ENCODE measurements around the gene KCNQ4. TPM values are rescaled to one million over a fixed set of nuclear protein-coding genes. Genes with fewer than 3 reads are reported as not detected.

Gene KCNQ4
- total and polyA plus RNA-seq, 2 donors (not counting 1 experiment from before 2014, with no cell fraction given): 0.16 to 0.20 TPM

GRCh38 chr1:40836283-40836682, 52.7 kb downstream of the KCNQ4 start:
- TF ChIP-seq CTCF (IDR thresholded peaks at IDR 0.05) (no peak), EZH2 (IDR thresholded peaks at IDR 0.05; ENCODE audit: borderline replicate concordance, insufficient read depth, low read depth, low read length, poor library complexity, severe bottlenecking) (no peak)
- no peak overlapping the region for H2AFZ ChIP-seq (ENCODE audit: insufficient read depth, low read depth, low read length, poor library complexity, severe bottlenecking)
- no peak overlapping the region for H3K4me3 ChIP-seq (ENCODE audit: control extremely low read depth in 1 of 5, extremely low read depth in 1 of 5, insufficient read depth in 1 of 5, low read depth in 2 of 5, low read length in 4 of 5)
- peaks cover 9% of the 10 kb centered on the region for H3K27me3 Mint-ChIP-seq
- no peak overlapping the region for H3K4me2 ChIP-seq (replicated peaks; ENCODE audit: low read depth, low read length, poor library complexity, severe bottlenecking)
- ChIA-PET POLR2A (no interaction called here), CTCF (no interaction called here)
- no peaks in the 10 kb centered on the region for H4K20me1 ChIP-seq (ENCODE audit: control insufficient read depth, insufficient read depth, low read length, poor library complexity, severe bottlenecking)
- no peaks in the 10 kb centered on the region for H3K4me1 ChIP-seq (ENCODE audit: control insufficient read depth in 2 of 2, insufficient read depth in 2 of 2, low read length in 2 of 2)
- WGBS (ENCODE audit: insufficient coverage): 92% methylated on average over 4 of the region's 4 CpGs
- H3K27ac Mint-ChIP-seq: no peak overlapping the region
- H3K9me3 Mint-ChIP-seq (ENCODE audit: insufficient read depth): peaks cover 2% of the 10 kb centered on the region
- no peak for DNase-seq
- H3K4me3 Mint-ChIP-seq: no peak overlapping the region
- H3K9ac ChIP-seq (ENCODE audit: low read length): no peak overlapping the region
- H3K4me1 Mint-ChIP-seq: no peaks in the 10 kb centered on the region
- H3K36me3 ChIP-seq (replicated peaks in 1 of 2; ENCODE audit: control extremely low read depth in 1 of 2, control insufficient read depth in 1 of 2, extremely low read depth in 1 of 2, insufficient read depth in 2 of 2, low read length in 1 of 2): no peaks in the 10 kb centered on the region
- H3K9me3 ChIP-seq (ENCODE audit: control extremely low read depth in 1 of 3, control insufficient read depth in 2 of 3, insufficient read depth in 1 of 3, low read length in 2 of 3): peaks cover 0 to 5% (median 0%) of the 10 kb centered on the region in 3 donors
- H3K27ac ChIP-seq (ENCODE audit: low read length in 2 of 2): no peak overlapping the region
- intact Hi-C loops (cut with micrococcal nuclease): no loop called here
- peaks cover 0 to 10% (median 0%) of the 10 kb centered on the region in 4 experiments for H3K27me3 ChIP-seq (replicated peaks in 1 of 4; ENCODE audit: control extremely low read depth in 1 of 4, control insufficient read depth in 3 of 4, insufficient read depth in 4 of 4, low read length in 3 of 4)
- H3K79me2 ChIP-seq (ENCODE audit: control insufficient read depth, insufficient read depth, low read length): no peaks in the 10 kb centered on the region
- ATAC-seq (ENCODE audit: low read depth): no peak

- H3K4me1 Mint-ChIP-seq: no peaks in the 10 kb centered on the region
- Histone ChIP-seq H3K9ac (ENCODE audit: low read length) (no peak overlapping the region), H3K4me1 (ENCODE audit: control insufficient read depth in 2 of 2, insufficient read depth in 2 of 2, low read length in 2 of 2) (no peaks in the 10 kb centered on the region), H3K79me2 (ENCODE audit: control insufficient read depth, insufficient read depth, low read length) (no peaks in the 10 kb centered on the region), H3K9me3 (ENCODE audit: control extremely low read depth in 1 of 3, control insufficient read depth in 2 of 3, insufficient read depth in 1 of 3, low read length in 2 of 3) (peaks cover 0 to 6% (median 0%) of the 10 kb centered on the region in 3 donors), H3K36me3 (replicated peaks in 1 of 2; ENCODE audit: control extremely low read depth in 1 of 2, control insufficient read depth in 1 of 2, extremely low read depth in 1 of 2, insufficient read depth in 2 of 2, low read length in 1 of 2) (no peaks in the 10 kb centered on the region), H3K27ac (ENCODE audit: low read length in 2 of 2) (no peak overlapping the region), H4K20me1 (ENCODE audit: control insufficient read depth, insufficient read depth, low read length, poor library complexity, severe bottlenecking) (no peaks in the 10 kb centered on the region), H3K27me3 (replicated peaks in 1 of 4; ENCODE audit: control extremely low read depth in 1 of 4, control insufficient read depth in 3 of 4, insufficient read depth in 4 of 4, low read length in 3 of 4) (peaks cover 0 to 11% (median 0%) of the 10 kb centered on the region in 4 experiments), H2AFZ (ENCODE audit: insufficient read depth, low read depth, low read length, poor library complexity, severe bottlenecking) (no peak overlapping the region), H3K4me3 (ENCODE audit: control extremely low read depth in 1 of 5, extremely low read depth in 1 of 5, insufficient read depth in 1 of 5, low read depth in 2 of 5, low read length in 4 of 5) (no peak overlapping the region), H3K4me2 (replicated peaks; ENCODE audit: low read depth, low read length, poor library complexity, severe bottlenecking) (no peak overlapping the region)
- 74% methylated on average over 17 of the region's 24 CpGs for WGBS (ENCODE audit: insufficient coverage)
- ChIA-PET POLR2A (no interaction called here), CTCF (no interaction called here)
- peaks cover 19% of the 10 kb centered on the region for H3K27me3 Mint-ChIP-seq
- ATAC-seq (ENCODE audit: low read depth) (no peak), DNase-seq (no peak)
- peaks cover 2% of the 10 kb centered on the region for H3K9me3 Mint-ChIP-seq (ENCODE audit: insufficient read depth)
- intact Hi-C loops (cut with micrococcal nuclease): no loop called here
- H3K27ac Mint-ChIP-seq: no peak overlapping the region
- TF ChIP-seq CTCF (IDR thresholded peaks at IDR 0.05) (no peak), EZH2 (IDR thresholded peaks at IDR 0.05; ENCODE audit: borderline replicate concordance, insufficient read depth, low read depth, low read length, poor library complexity, severe bottlenecking) (no peak)
- no peak overlapping the region for H3K4me3 Mint-ChIP-seq
Observed at GRCh38 chr1:40837601-40838000, 54.0 kb downstream of the KCNQ4 start.

All from B cell (primary cell).